HG02642 (cell line): ENCODE results near the gene CHCHD3.

Experiments
- ATAC-seq: cut with Tn5 transposase; IDR thresholded peaks from one replicate; pipeline ENCODE4 v1.9.1; 2021; ENCODE audit warnings: mild to moderate bottlenecking; ENCODE audit not compliant: unreplicated experiment, poor library complexity

Gene CHCHD3

GRCh38 chr7:133081119-133081598, 731 bp downstream of the CHCHD3 start:
- ATAC-seq = no peak

GRCh38 chr7:133079296-133079695, 2.6 kb downstream of the CHCHD3 start:
- ATAC-seq = no peak

GRCh38 chr7:133077394-133077793, 4.5 kb downstream of the CHCHD3 start:
- no peak for ATAC-seq

- no peak for ATAC-seq
Measured at GRCh38 chr7:133076142-133076541, 5.7 kb downstream of the CHCHD3 start.

GRCh38 chr7:133071506-133071905, 10.4 kb downstream of the CHCHD3 start:
- no peak for ATAC-seq

GRCh38 chr7:133070562-133070961, 11.3 kb downstream of the CHCHD3 start:
- ATAC-seq = no peak

GRCh38 chr7:133065301-133065700, 16.6 kb downstream of the CHCHD3 start:
- no peak for ATAC-seq

GRCh38 chr7:133064082-133064820, 17.6 kb downstream of the CHCHD3 start:
- no peak for ATAC-seq

- no peak for ATAC-seq
Measured at GRCh38 chr7:133061792-133062191, 20.1 kb downstream of the CHCHD3 start.

GRCh38 chr7:133061357-133061756, 20.5 kb downstream of the CHCHD3 start:
- no peak for ATAC-seq

GRCh38 chr7:133060004-133060403, 21.9 kb downstream of the CHCHD3 start:
- ATAC-seq = no peak

GRCh38 chr7:133059263-133059662, 22.6 kb downstream of the CHCHD3 start:
- ATAC-seq = no peak

- ATAC-seq = no peak
Measured at GRCh38 chr7:133056370-133057238, 25.3 kb downstream of the CHCHD3 start.

- no peak for ATAC-seq
Measured at GRCh38 chr7:133054162-133054840, 27.6 kb downstream of the CHCHD3 start.

GRCh38 chr7:133053321-133053891, 28.5 kb downstream of the CHCHD3 start:
- ATAC-seq = no peak

GRCh38 chr7:133052826-133053225, 29.1 kb downstream of the CHCHD3 start:
- ATAC-seq = no peak

GRCh38 chr7:133052401-133052756, 29.5 kb downstream of the CHCHD3 start:
- ATAC-seq = no peak

- no peak for ATAC-seq
Measured at GRCh38 chr7:133051719-133052400, 30.0 kb downstream of the CHCHD3 start.

- ATAC-seq = no peak
Measured at GRCh38 chr7:133051066-133051465, 30.8 kb downstream of the CHCHD3 start.
